Activated naive CD4-positive, alpha-beta T cell treated with anti-CD3 and anti-CD28 coated beads, Interleukin-2, amount 50 U/mL, for 72 hours (primary cell): ENCODE results near the gene XXYLT1. TPM values are rescaled to one million over a fixed set of nuclear protein-coding genes. Genes with fewer than 3 reads are reported as not detected.
"Not testable (repeated sequence)": the region's sequence is repeated elsewhere in the genome, so short reads cannot be mapped to it uniquely, and the experiment has no call there.

Experiments
- ATAC-seq, 2 donors: fragments of 150-1000 bp; cut with Tn5 transposase; 2 replicates each; pipeline ENCODE4 v1.10.0; 2021; ENCODE audit warnings: mild to moderate bottlenecking in 2 of 2, moderate library complexity in 2 of 2
- DNase-seq, 2 donors: peaks; one replicate each; pipeline ENCODE4 v3.0.0; 2021 to 2022; ENCODE audit warnings: low spot score in 2 of 2
- H3K27ac Mint-ChIP-seq, 2 donors: one replicate each; pipeline ENCODE4 v1.8.0; 2022; ENCODE audit warnings: mild to moderate bottlenecking in 2 of 2, mixed read lengths in 2 of 2
- H3K36me3 Mint-ChIP-seq, 2 donors: one replicate each; pipeline ENCODE4 v1.8.0; 2022; ENCODE audit warnings: mixed read lengths in 2 of 2
- H3K9me3 Mint-ChIP-seq, 2 donors: one replicate each; pipeline ENCODE4 v1.8.0; 2022; ENCODE audit warnings: mixed read lengths in 2 of 2
- total RNA-seq, 2 donors: library from RNA; stranded (reverse); gene quantifications; one replicate each; pipeline ENCODE4 v1.2.3, GENCODE V29; 2022

XXYLT1 gene
- total RNA-seq, 2 donors from 2014 or later = 3.4 to 6.1 TPM

GRCh38 chr3:195191580-195191979 lies 79.4 kb downstream of the XXYLT1 start:
- Mint-ChIP-seq H3K9me3 (peaks cover 0 to 10% of the 10 kb centered on the region in 2 donors), H3K27ac (no peak overlapping the region), H3K36me3 (peaks cover 0 to 12% of the 10 kb centered on the region in 2 donors)
- DNase-seq (no peak), ATAC-seq (no peak)

GRCh38 chr3:195189821-195190220 lies 81.1 kb downstream of the XXYLT1 start:
- DNase-seq (no peak), ATAC-seq (no peak)
- Mint-ChIP-seq H3K36me3 (peaks cover 0 to 12% of the 10 kb centered on the region in 2 donors), H3K27ac (no peak overlapping the region), H3K9me3 (peaks cover 0 to 10% of the 10 kb centered on the region in 2 donors)

- Mint-ChIP-seq H3K9me3 (peaks cover 0 to 10% of the 10 kb centered on the region in 2 donors), H3K36me3 (peaks cover 4 to 16% of the 10 kb centered on the region in 2 donors), H3K27ac (peak overlapping the region in 1 of 2 donors; percentile 60)
- DNase-seq = no peak
- ATAC-seq = no peak
Measured at GRCh38 chr3:195188426-195188927, 82.5 kb downstream of the XXYLT1 start.

- no peak for ATAC-seq
- Mint-ChIP-seq H3K9me3 (peaks cover 0 to 10% of the 10 kb centered on the region in 2 donors), H3K36me3 (peaks cover 6 to 20% of the 10 kb centered on the region in 2 donors), H3K27ac (peak overlapping the region in 1 of 2 donors; percentile 60)
- no peak for DNase-seq
Measured at GRCh38 chr3:195187609-195188425, 83.1 kb downstream of the XXYLT1 start.

- Mint-ChIP-seq H3K36me3 (peaks cover 6 to 17% of the 10 kb centered on the region in 2 donors), H3K27ac (peak overlapping the region; percentile 65 to 75)
- ATAC-seq, DNase-seq, H3K9me3 Mint-ChIP-seq: not testable (repeated sequence)
Measured at GRCh38 chr3:195186710-195187047, 84.3 kb downstream of the XXYLT1 start.

- Mint-ChIP-seq H3K9me3 (peaks cover 0 to 3% of the 10 kb centered on the region in 2 donors), H3K36me3 (peaks cover 6 to 12% of the 10 kb centered on the region in 2 donors), H3K27ac (peak overlapping the region; percentile 65 to 75)
- peak in 1 of 2 donors; percentile 32 for ATAC-seq
- DNase-seq = no peak
Measured at GRCh38 chr3:195186041-195186709, 84.8 kb downstream of the XXYLT1 start.

- Mint-ChIP-seq H3K36me3 (peaks cover 6 to 9% of the 10 kb centered on the region in 2 donors), H3K9me3 (no peaks in the 10 kb centered on the region), H3K27ac (peak overlapping the region in 1 of 2 donors; percentile 65)
- ATAC-seq (no peak), DNase-seq (no peak)
Measured at GRCh38 chr3:195185583-195185982, 85.4 kb downstream of the XXYLT1 start.

- Mint-ChIP-seq H3K36me3 (peaks cover 6 to 9% of the 10 kb centered on the region in 2 donors), H3K9me3 (no peaks in the 10 kb centered on the region), H3K27ac (peak overlapping the region; percentile 56 to 76)
- no peak for ATAC-seq
- no peak for DNase-seq
Measured at GRCh38 chr3:195184716-195185421, 86.1 kb downstream of the XXYLT1 start.

- no peak for DNase-seq
- peak in 1 of 2 donors; percentile 42 for ATAC-seq
- H3K36me3 Mint-ChIP-seq = peaks cover 6 to 11% of the 10 kb centered on the region in 2 donors
- no peaks in the 10 kb centered on the region for H3K9me3 Mint-ChIP-seq
- peak overlapping the region in 1 of 2 donors; percentile 91 for H3K27ac Mint-ChIP-seq
Measured at GRCh38 chr3:195183071-195183776, 87.7 kb downstream of the XXYLT1 start.

- Mint-ChIP-seq H3K27ac (no peak overlapping the region), H3K36me3 (peaks cover 6 to 15% of the 10 kb centered on the region in 2 donors), H3K9me3 (no peaks in the 10 kb centered on the region)
- ATAC-seq (peak in 1 of 2 donors; percentile 70), DNase-seq (no peak)
Measured at GRCh38 chr3:195182470-195182795, 88.5 kb downstream of the XXYLT1 start.

GRCh38 chr3:195181741-195182469 lies 89.1 kb downstream of the XXYLT1 start:
- Mint-ChIP-seq H3K27ac (no peak overlapping the region), H3K9me3 (no peaks in the 10 kb centered on the region), H3K36me3 (peaks cover 6 to 15% of the 10 kb centered on the region in 2 donors)
- DNase-seq (no peak), ATAC-seq (peak; percentile 58 to 71)

- H3K36me3 Mint-ChIP-seq = peaks cover 6 to 15% of the 10 kb centered on the region in 2 donors
- no peak overlapping the region for H3K27ac Mint-ChIP-seq
- DNase-seq (no peak), ATAC-seq (no peak)
- no peaks in the 10 kb centered on the region for H3K9me3 Mint-ChIP-seq
Measured at GRCh38 chr3:195181113-195181498, 89.9 kb downstream of the XXYLT1 start.

GRCh38 chr3:195180490-195181112 lies 90.4 kb downstream of the XXYLT1 start:
- no peak for DNase-seq
- ATAC-seq = no peak
- no peaks in the 10 kb centered on the region for H3K9me3 Mint-ChIP-seq
- peaks cover 6 to 15% of the 10 kb centered on the region in 2 donors for H3K36me3 Mint-ChIP-seq
- H3K27ac Mint-ChIP-seq = no peak overlapping the region

- H3K36me3 Mint-ChIP-seq = peaks cover 6 to 15% of the 10 kb centered on the region in 2 donors
- H3K27ac Mint-ChIP-seq = no peak overlapping the region
- no peak for DNase-seq
- H3K9me3 Mint-ChIP-seq = no peaks in the 10 kb centered on the region
- no peak for ATAC-seq
Measured at GRCh38 chr3:195179776-195180489, 91.0 kb downstream of the XXYLT1 start.
